Neural cell (in vitro differentiated cells): ENCODE results near the gene GPC2. TPM values are rescaled to one million over a fixed set of nuclear protein-coding genes. Genes with fewer than 3 reads are reported as not detected.

Experiments
- H2AFZ ChIP-seq: fragments of 200-600, 300-800 bp; sonication (generic), shearing (Covaris generic); 2 replicates; pipeline ENCODE4 v1.6.0; 2014; ENCODE audit warnings: low read depth, mild to moderate bottlenecking, antibody characterized with exemption, low read length, moderate library complexity
- H3F3A ChIP-seq: fragments of 200-600 bp; shearing (Covaris generic); 2 replicates; pipeline ENCODE4 v1.6.1; 2016; ENCODE audit warnings: mild to moderate bottlenecking, moderate library complexity, mixed read lengths, antibody characterized with exemption, low read length; ENCODE audit not compliant: insufficient read depth, poor library complexity, severe bottlenecking
- H3K27ac ChIP-seq: fragments of 200-600, 300-800 bp; sonication (generic), shearing (Covaris generic); 2 replicates; pipeline ENCODE4 v1.5.1; 2014; ENCODE audit warnings: mild to moderate bottlenecking, low read length, moderate library complexity
- H3K27me3 ChIP-seq: fragments of 300-800, 200-600 bp; sonication (generic), shearing (Covaris generic); 2 replicates; pipeline ENCODE4 v1.6.0; 2014; ENCODE audit warnings: mild to moderate bottlenecking, low read depth, low read length, moderate library complexity; ENCODE audit not compliant: insufficient read depth
- H3K36me3 ChIP-seq: fragments of 300-800, 200-600 bp; sonication (generic), shearing (Covaris generic); 2 replicates; pipeline ENCODE4 v1.5.1; 2014; ENCODE audit warnings: mild to moderate bottlenecking, antibody characterized with exemption, low read length, moderate library complexity; ENCODE audit not compliant: insufficient read depth
- H3K4me2 ChIP-seq: fragments of 300-800, 200-600 bp; sonication (generic), shearing (Covaris generic); 2 replicates; pipeline ENCODE4 v1.6.0; 2014; ENCODE audit warnings: mild to moderate bottlenecking, low read length
- H3K4me3 ChIP-seq: fragments of 300-800, 200-600 bp; sonication (generic), shearing (Covaris generic); 2 replicates; pipeline ENCODE4 v1.5.1; 2014; ENCODE audit warnings: mild to moderate bottlenecking, low read length, moderate library complexity
- H3K79me2 ChIP-seq: fragments of 200-600 bp; shearing (Covaris generic); replicated peaks from 2 replicates; pipeline ENCODE4 v1.6.0; 2014; ENCODE audit warnings: mild to moderate bottlenecking, low read length, moderate library complexity; ENCODE audit not compliant: insufficient read depth
- H3K9ac ChIP-seq: fragments of 300-800, 200-600 bp; sonication (generic), shearing (Covaris generic); 2 replicates; pipeline ENCODE4 v1.6.1; 2016; ENCODE audit warnings: mild to moderate bottlenecking, low read length, mixed read lengths
- H3K9me2 ChIP-seq: fragments of 200-600 bp; shearing (Covaris generic); 2 replicates; pipeline ENCODE4 v1.6.1; 2016; ENCODE audit warnings: mild to moderate bottlenecking, low read length, mixed read lengths; ENCODE audit not compliant: insufficient read depth
- H3K9me3 ChIP-seq: fragments of 200-600, 300-800 bp; sonication (generic), shearing (Covaris generic); 2 replicates; pipeline ENCODE4 v1.6.1; 2016; ENCODE audit warnings: mild to moderate bottlenecking, mixed run types, low read length, moderate library complexity, mixed read lengths
- H4K20me1 ChIP-seq: fragments of 200-600 bp; shearing (Covaris generic); 2 replicates; pipeline ENCODE4 v1.6.1; 2016; ENCODE audit warnings: mild to moderate bottlenecking, mixed run types; ENCODE audit not compliant: insufficient read depth
- EP300 ChIP-seq: fragments of 450-650 bp; conservative IDR thresholded peaks from 2 replicates; pipeline ENCODE4 v1.6.1; 2014; ENCODE audit warnings: antibody characterized with exemption, mild to moderate bottlenecking, moderate library complexity; ENCODE audit not compliant: poor library complexity, severe bottlenecking
- EZH2 ChIP-seq: fragments of 200-600, 300-800 bp; shearing (Covaris generic), sonication (generic); IDR thresholded peaks from 2 replicates; pipeline ENCODE4 v1.6.1; 2014; ENCODE audit warnings: antibody characterized with exemption, low read length, borderline replicate concordance, mild to moderate bottlenecking; ENCODE audit not compliant: insufficient read depth, poor library complexity, severe bottlenecking
- MXI1 ChIP-seq: fragments of 450-650 bp; conservative IDR thresholded peaks from 2 replicates; pipeline ENCODE4 v1.6.1; 2014; ENCODE audit warnings: antibody characterized with exemption, mild to moderate bottlenecking; ENCODE audit not compliant: poor library complexity, severe bottlenecking
- POLR2AphosphoS5 ChIP-seq: IDR thresholded peaks from 2 replicates; pipeline ENCODE4 v1.6.1; 2012
- RAD21 ChIP-seq: fragments of 450-650 bp; conservative IDR thresholded peaks from 2 replicates; pipeline ENCODE4 v1.6.1; 2014; ENCODE audit warnings: antibody characterized with exemption, mild to moderate bottlenecking, moderate library complexity
- SMC3 ChIP-seq: fragments of 450-650 bp; conservative IDR thresholded peaks from 2 replicates; pipeline ENCODE4 v1.6.1; 2014; ENCODE audit warnings: antibody characterized with exemption, mild to moderate bottlenecking, moderate library complexity; ENCODE audit not compliant: poor library complexity
- TAF1 ChIP-seq: IDR thresholded peaks from 2 replicates; pipeline ENCODE4 v1.6.1; 2012; ENCODE audit warnings: low read depth
- polyA plus RNA-seq: library from polyadenylated mRNA; depleted of rRNA; stranded (reverse); fragments of >200 nt; gene quantifications from 2 replicates; pipeline ENCODE4 v1.2.3, GENCODE V29; 2014
- TF ChIP-seq, protein P1 (sequence below): IDR thresholded peaks from 2 replicates; pipeline ENCODE4 v1.6.1; 2012; ENCODE audit warnings: borderline replicate concordance
- TF ChIP-seq, protein P2 (sequence below): fragments of 450-650 bp; IDR thresholded peaks from 2 replicates; pipeline ENCODE4 v1.5.1; 2014; ENCODE audit warnings: antibody characterized with exemption, mild to moderate bottlenecking, moderate library complexity; ENCODE audit not compliant: poor library complexity, severe bottlenecking

Gene GPC2
- polyA plus RNA-seq, 1 donor from 2014 or later: 506 TPM

DNA sequence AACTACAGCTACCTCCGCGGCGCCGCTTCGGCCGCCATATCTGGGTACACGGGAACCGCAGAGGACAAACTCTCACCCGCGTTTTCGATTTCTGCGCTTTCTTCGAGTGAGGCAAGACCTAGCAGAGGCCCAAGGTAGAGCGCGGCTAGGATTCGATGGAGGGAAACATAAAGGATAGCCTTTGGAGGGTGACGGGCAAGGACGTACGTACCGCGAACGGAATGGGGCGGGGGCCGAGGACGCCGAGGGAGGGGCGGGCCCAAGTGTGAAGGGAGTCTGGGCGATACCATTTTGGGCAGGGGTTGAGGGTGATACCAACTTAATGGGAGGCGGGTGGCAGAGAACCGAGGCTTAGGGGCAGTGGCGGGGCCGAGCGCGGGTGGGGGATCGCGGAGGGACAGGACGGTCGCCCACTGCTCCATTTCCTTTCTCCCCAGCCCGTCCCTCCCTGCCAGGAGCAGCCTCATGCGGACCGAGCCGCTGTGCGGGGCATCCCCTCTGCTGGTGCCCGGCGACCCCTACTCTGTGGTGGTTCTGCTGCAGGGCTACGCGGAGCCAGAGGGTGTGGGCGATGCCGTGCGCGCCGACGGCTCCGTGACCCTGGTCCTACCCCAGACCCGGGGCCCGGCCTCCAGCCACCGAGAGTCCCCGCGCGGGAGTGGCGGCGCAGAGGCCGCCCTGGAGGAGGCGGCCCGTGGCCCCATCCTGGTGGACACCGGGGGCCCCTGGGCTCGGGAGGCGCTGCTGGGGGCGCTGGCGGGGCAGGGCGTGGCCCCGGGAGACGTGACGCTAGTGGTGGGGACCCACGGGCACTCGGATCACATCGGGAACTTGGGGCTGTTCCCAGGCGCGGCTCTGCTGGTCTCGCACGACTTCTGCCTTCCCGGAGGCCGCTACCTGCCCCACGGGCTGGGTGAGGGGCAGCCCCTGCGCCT, 50.0 kb downstream of the GPC2 start, which contains the start of gene MBLAC1:
TSS of gene MBLAC1 (plus strand) at position 37 of the 935 bp plus-strand sequence. CDS start at position 466, 429 bp downstream.
- H2AFZ ChIP-seq: peak within 1 kb of the TSS; percentile 46

DNA sequence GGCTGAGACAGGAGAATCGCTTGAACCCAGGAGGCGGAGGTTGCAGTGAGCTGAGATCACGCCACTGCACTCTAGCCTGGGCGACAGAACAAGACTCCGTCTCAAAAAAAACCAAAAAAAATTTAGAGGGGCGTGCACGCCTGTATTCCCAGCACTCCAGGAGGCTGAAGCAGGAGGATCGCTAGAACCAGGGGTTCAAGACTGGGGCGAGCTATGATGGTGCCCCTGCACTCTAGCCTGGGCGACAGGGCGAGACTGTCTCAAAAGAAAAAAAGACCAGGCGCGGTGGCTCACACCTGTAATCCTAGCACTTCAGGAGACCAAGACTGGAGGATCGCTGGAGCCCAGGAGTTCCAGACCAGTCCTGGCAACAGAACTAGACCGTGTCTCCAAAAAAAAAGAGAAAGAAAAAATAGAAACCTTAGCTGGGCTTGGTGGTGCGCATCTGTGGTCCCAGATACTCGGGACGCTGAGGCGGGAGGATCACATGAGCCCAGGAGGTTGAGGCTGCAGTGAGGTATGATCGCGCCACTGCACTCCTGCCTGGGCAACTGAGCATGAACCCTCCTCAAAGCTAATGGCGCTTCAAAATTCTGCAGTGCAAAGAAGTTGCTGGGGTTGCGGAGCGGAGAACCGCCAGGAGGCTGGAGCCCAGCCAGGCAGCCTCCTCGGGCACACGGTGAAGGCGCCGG, 50.8 kb downstream of the GPC2 start:
- Histone ChIP-seq H3K9me3 (no peaks in the 10 kb centered on the region), H2AFZ (peak overlapping the region; percentile 46), H3K4me3 (peak overlapping the region; percentile 87), H3K27ac (peak overlapping the region; percentile 97), H3K79me2 (no peaks in the 10 kb centered on the region), H3K4me2 (peak overlapping the region; percentile 80), H3K36me3 (peaks cover 8% of the 10 kb centered on the region), H3K9ac (peak overlapping the region; percentile 92), H4K20me1 (no peaks in the 10 kb centered on the region), H3K9me2 (no peaks in the 10 kb centered on the region), H3K27me3 (no peaks in the 10 kb centered on the region), H3F3A (peaks cover 3% of the 10 kb centered on the region)
- TF ChIP-seq EZH2: no peak
- TF ChIP-seq SMC3: no peak
- TF ChIP-seq, protein P1, sequence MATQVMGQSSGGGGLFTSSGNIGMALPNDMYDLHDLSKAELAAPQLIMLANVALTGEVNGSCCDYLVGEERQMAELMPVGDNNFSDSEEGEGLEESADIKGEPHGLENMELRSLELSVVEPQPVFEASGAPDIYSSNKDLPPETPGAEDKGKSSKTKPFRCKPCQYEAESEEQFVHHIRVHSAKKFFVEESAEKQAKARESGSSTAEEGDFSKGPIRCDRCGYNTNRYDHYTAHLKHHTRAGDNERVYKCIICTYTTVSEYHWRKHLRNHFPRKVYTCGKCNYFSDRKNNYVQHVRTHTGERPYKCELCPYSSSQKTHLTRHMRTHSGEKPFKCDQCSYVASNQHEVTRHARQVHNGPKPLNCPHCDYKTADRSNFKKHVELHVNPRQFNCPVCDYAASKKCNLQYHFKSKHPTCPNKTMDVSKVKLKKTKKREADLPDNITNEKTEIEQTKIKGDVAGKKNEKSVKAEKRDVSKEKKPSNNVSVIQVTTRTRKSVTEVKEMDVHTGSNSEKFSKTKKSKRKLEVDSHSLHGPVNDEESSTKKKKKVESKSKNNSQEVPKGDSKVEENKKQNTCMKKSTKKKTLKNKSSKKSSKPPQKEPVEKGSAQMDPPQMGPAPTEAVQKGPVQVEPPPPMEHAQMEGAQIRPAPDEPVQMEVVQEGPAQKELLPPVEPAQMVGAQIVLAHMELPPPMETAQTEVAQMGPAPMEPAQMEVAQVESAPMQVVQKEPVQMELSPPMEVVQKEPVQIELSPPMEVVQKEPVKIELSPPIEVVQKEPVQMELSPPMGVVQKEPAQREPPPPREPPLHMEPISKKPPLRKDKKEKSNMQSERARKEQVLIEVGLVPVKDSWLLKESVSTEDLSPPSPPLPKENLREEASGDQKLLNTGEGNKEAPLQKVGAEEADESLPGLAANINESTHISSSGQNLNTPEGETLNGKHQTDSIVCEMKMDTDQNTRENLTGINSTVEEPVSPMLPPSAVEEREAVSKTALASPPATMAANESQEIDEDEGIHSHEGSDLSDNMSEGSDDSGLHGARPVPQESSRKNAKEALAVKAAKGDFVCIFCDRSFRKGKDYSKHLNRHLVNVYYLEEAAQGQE: no peak
- no peak for TF ChIP-seq EP300
- no peak for TF ChIP-seq MXI1
- TF ChIP-seq RAD21: no peak
- TF ChIP-seq POLR2AphosphoS5: no peak

More for the DNA sequence above, 50.0 kb downstream of the GPC2 start, which contains the start of gene MBLAC1:
- Histone ChIP-seq H3K9me3 (no peaks in the 10 kb centered on the region), H3F3A (peaks cover 3% of the 10 kb centered on the region), H3K4me2 (peak within 1 kb of the TSS; percentile 80), H3K9me2 (no peaks in the 10 kb centered on the region), H3K27me3 (no peaks in the 10 kb centered on the region), H3K79me2 (no peaks in the 10 kb centered on the region), H3K4me3 (peak within 1 kb of the TSS; percentile 87), H3K9ac (peak within 1 kb of the TSS; percentile 92), H3K27ac (peak within 1 kb of the TSS; percentile 97), H3K36me3 (peaks cover 7% of the 10 kb centered on the region), H4K20me1 (no peaks in the 10 kb centered on the region)
- TF ChIP-seq, protein P2, sequence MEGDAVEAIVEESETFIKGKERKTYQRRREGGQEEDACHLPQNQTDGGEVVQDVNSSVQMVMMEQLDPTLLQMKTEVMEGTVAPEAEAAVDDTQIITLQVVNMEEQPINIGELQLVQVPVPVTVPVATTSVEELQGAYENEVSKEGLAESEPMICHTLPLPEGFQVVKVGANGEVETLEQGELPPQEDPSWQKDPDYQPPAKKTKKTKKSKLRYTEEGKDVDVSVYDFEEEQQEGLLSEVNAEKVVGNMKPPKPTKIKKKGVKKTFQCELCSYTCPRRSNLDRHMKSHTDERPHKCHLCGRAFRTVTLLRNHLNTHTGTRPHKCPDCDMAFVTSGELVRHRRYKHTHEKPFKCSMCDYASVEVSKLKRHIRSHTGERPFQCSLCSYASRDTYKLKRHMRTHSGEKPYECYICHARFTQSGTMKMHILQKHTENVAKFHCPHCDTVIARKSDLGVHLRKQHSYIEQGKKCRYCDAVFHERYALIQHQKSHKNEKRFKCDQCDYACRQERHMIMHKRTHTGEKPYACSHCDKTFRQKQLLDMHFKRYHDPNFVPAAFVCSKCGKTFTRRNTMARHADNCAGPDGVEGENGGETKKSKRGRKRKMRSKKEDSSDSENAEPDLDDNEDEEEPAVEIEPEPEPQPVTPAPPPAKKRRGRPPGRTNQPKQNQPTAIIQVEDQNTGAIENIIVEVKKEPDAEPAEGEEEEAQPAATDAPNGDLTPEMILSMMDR: no peak
- TF ChIP-seq, protein P1: peak; percentile 81
- peak; percentile 60 for TF ChIP-seq MXI1
- TF ChIP-seq POLR2AphosphoS5: peak; percentile 79
- TF ChIP-seq EZH2: no peak
- peak; percentile 92 for TF ChIP-seq TAF1
- TF ChIP-seq EP300: peak; percentile 9
- TF ChIP-seq SMC3: peak; percentile 41
- no peak for TF ChIP-seq RAD21
